ENCODE measurements around the gene PSMA8.

- TF ChIP-seq EP300 (IDR thresholded peaks at IDR 0.05) = no peak
- TF ChIP-seq CTCF (IDR thresholded peaks at IDR 0.05) = no peak
These were observed 41.8 kb downstream of the PSMA8 start for GRCh38 chr18:26175481-26175880.
